ENCODE measurements around the gene TBC1D8. TPM values are rescaled to one million over a fixed set of nuclear protein-coding genes. Genes with fewer than 3 reads are reported as not detected.

TBC1D8 gene
- total and polyA plus RNA-seq, 2 of the 13 experiments (the other 11 are each of a cell fraction or from before 2014, with no cell fraction given), result 45.1 to 95.4 TPM

DNA sequence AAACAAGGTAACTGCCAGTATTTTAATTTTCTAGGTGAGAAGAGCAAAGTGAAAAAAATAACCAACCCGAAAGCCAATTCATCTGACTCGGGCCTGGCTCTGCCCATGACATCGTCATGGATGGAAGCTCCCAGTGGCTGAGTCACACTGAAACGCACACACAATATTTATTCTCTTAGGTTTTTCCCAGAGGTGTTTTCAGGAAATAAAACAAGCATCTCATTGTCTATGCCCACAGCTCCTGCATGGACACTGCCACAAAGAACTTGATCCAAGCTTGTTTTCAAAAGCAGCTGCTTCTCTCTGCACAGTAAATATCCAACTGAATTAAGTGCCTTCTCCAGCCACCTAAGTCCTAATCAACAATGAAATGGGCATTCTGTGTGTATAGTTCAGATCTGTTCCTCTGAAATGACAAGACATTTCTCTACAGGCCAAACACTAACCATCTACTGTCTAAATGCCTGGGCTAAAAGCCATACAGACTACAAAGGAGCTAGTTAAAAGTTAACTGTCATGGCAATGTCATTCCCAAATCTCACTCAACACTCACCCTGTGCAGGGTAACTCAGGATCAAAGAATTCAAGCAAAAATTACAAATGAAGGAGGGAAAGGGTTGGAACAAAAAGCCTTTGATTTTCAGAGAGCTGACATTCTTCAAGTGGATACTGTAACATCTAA is 86.2 kb downstream of the TBC1D8 start (continued):
- TF ChIP-seq, protein P1, sequence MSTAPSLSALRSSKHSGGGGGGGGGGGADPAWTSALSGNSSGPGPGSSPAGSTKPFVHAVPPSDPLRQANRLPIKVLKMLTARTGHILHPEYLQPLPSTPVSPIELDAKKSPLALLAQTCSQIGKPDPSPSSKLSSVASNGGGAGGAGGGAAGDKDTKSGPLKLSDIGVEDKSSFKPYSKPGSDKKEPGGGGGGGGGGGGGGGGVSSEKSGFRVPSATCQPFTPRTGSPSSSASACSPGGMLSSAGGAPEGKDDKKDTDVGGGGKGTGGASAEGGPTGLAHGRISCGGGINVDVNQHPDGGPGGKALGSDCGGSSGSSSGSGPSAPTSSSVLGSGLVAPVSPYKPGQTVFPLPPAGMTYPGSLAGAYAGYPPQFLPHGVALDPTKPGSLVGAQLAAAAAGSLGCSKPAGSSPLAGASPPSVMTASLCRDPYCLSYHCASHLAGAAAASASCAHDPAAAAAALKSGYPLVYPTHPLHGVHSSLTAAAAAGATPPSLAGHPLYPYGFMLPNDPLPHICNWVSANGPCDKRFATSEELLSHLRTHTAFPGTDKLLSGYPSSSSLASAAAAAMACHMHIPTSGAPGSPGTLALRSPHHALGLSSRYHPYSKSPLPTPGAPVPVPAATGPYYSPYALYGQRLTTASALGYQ (CRISPR knock-in tag; IDR thresholded peaks at IDR 0.05), result peak; percentile 86; the same call in 1 of the 2 replicates
- TF ChIP-seq SRF (IDR thresholded peaks at IDR 0.05; ENCODE audit: low read depth, low read length) (no peak), ZNF766 (CRISPR knock-in tag; IDR thresholded peaks at IDR 0.05; ENCODE audit: borderline replicate concordance) (no peak), ZNF569 (CRISPR knock-in tag; IDR thresholded peaks at IDR 0.05; ENCODE audit: borderline replicate concordance) (0 out of 2 replicates have a peak, but pooled peaks have one; percentile 60), SIN3A (IDR thresholded peaks at IDR 0.05; ENCODE audit: borderline replicate concordance, low read depth, low read length) (no peak), ZBTB20 (CRISPR knock-in tag; IDR thresholded peaks at IDR 0.05; ENCODE audit: borderline replicate concordance, low read depth) (peak; percentile 71; the same call in 1 of the 2 replicates), POLR2G (IDR thresholded peaks at IDR 0.05; ENCODE audit: low read depth, low read length) (peak; percentile 64), NRL (CRISPR knock-in tag; IDR thresholded peaks at IDR 0.05; ENCODE audit: borderline replicate concordance) (no peak), NFE2 (CRISPR knock-in tag; IDR thresholded peaks at IDR 0.05) (no peak), HDAC6 (IDR thresholded peaks at IDR 0.05; ENCODE audit: low read depth, low read length) (no peak), KDM4B (CRISPR knock-in tag; IDR thresholded peaks at IDR 0.05) (peak; percentile 67; the same call in 1 of the 2 replicates), SKI (IDR thresholded peaks at IDR 0.05; ENCODE audit: partially characterized antibody) (peak; percentile 18), ZNF225 (CRISPR knock-in tag; IDR thresholded peaks at IDR 0.05) (no peak), NONO (IDR thresholded peaks at IDR 0.05) (no peak), NONO (CRISPR knock-in tag; conservative IDR thresholded peaks at IDR 0.05) (no peak), SOX13 (IDR thresholded peaks at IDR 0.05) (peak; percentile 55; the same call in 1 of the 2 replicates), SOX13 (CRISPR knock-in tag; conservative IDR thresholded peaks at IDR 0.05 in 1 of 2, IDR thresholded peaks at IDR 0.05 in 1 of 2) (peak in 1 of 2 experiments; percentile 96; a peak in 2 of 4 replicates), EZH2 (conservative IDR thresholded peaks at IDR 0.05; ENCODE audit: low read depth, low read length) (no peak), ZNF552 (CRISPR knock-in tag; IDR thresholded peaks at IDR 0.05; ENCODE audit: borderline replicate concordance) (no peak), TGIF2 (CRISPR knock-in tag; IDR thresholded peaks at IDR 0.05) (peak; percentile 69)
- TF ChIP-seq, protein P2, sequence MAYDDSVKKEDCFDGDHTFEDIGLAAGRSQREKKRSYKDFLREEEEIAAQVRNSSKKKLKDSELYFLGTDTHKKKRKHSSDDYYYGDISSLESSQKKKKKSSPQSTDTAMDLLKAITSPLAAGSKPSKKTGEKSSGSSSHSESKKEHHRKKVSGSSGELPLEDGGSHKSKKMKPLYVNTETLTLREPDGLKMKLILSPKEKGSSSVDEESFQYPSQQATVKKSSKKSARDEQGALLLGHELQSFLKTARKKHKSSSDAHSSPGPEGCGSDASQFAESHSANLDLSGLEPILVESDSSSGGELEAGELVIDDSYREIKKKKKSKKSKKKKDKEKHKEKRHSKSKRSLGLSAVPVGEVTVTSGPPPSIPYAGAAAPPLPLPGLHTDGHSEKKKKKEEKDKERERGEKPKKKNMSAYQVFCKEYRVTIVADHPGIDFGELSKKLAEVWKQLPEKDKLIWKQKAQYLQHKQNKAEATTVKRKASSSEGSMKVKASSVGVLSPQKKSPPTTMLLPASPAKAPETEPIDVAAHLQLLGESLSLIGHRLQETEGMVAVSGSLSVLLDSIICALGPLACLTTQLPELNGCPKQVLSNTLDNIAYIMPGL (CRISPR knock-in tag; IDR thresholded peaks at IDR 0.05; ENCODE audit: borderline replicate concordance in 1 of 2, low read depth in 1 of 2), result peak in 1 of 2 experiments; percentile 59; a peak in 1 of 4 replicates
- TF ChIP-seq, protein P3, sequence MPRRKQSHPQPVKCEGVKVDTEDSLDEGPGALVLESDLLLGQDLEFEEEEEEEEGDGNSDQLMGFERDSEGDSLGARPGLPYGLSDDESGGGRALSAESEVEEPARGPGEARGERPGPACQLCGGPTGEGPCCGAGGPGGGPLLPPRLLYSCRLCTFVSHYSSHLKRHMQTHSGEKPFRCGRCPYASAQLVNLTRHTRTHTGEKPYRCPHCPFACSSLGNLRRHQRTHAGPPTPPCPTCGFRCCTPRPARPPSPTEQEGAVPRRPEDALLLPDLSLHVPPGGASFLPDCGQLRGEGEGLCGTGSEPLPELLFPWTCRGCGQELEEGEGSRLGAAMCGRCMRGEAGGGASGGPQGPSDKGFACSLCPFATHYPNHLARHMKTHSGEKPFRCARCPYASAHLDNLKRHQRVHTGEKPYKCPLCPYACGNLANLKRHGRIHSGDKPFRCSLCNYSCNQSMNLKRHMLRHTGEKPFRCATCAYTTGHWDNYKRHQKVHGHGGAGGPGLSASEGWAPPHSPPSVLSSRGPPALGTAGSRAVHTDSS (CRISPR knock-in tag; conservative IDR thresholded peaks at IDR 0.05), result no peak
- TF ChIP-seq, protein P4, sequence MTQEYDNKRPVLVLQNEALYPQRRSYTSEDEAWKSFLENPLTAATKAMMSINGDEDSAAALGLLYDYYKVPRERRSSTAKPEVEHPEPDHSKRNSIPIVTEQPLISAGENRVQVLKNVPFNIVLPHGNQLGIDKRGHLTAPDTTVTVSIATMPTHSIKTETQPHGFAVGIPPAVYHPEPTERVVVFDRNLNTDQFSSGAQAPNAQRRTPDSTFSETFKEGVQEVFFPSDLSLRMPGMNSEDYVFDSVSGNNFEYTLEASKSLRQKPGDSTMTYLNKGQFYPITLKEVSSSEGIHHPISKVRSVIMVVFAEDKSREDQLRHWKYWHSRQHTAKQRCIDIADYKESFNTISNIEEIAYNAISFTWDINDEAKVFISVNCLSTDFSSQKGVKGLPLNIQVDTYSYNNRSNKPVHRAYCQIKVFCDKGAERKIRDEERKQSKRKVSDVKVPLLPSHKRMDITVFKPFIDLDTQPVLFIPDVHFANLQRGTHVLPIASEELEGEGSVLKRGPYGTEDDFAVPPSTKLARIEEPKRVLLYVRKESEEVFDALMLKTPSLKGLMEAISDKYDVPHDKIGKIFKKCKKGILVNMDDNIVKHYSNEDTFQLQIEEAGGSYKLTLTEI (CRISPR knock-in tag; conservative IDR thresholded peaks at IDR 0.05), result no peak

Data from HepG2 (cell line).